22Rv1 (cell line): ENCODE data around the gene ZNF627.
"Not testable (repeated sequence)": the region's sequence is repeated elsewhere in the genome, so short reads cannot be mapped to it uniquely, and the experiment has no call there.

Experiments used
- H3K27ac ChIP-seq: fragments of 450-650 bp; 2 replicates; pipeline ENCODE4 v1.5.1; 2017
- ZFX ChIP-seq: fragments of 450-650 bp; IDR thresholded peaks from 2 replicates; pipeline ENCODE4 v1.6.1; 2017; ENCODE audit warnings: antibody characterized with exemption, borderline replicate concordance
- TF ChIP-seq, protein P1 (sequence below): fragments of 450-650 bp; IDR thresholded peaks from 2 replicates; pipeline ENCODE4 v1.5.1; 2017; ENCODE audit warnings: mild to moderate bottlenecking

Gene ZNF627

DNA sequence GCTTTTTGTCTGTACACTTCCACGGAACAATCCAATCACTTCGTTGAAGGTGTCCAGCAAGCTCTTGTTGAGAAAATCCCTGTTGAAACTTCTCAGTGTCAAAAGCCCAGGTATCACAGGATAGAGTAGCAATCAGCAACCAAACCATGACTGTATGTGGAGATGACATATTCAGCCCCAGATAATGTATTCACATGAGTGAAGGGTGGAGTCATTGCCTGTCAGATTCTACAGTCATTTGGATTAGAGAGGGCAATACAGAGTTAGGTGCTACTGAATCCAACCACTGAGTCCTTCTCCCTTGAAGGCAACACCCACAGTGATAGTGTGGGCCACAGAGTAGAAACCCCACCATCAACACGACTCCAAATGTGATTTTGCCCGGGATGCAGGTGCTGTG lies 23.3 kb downstream of the ZNF627 start:
- no peak for TF ChIP-seq ZFX
- TF ChIP-seq, protein P1, sequence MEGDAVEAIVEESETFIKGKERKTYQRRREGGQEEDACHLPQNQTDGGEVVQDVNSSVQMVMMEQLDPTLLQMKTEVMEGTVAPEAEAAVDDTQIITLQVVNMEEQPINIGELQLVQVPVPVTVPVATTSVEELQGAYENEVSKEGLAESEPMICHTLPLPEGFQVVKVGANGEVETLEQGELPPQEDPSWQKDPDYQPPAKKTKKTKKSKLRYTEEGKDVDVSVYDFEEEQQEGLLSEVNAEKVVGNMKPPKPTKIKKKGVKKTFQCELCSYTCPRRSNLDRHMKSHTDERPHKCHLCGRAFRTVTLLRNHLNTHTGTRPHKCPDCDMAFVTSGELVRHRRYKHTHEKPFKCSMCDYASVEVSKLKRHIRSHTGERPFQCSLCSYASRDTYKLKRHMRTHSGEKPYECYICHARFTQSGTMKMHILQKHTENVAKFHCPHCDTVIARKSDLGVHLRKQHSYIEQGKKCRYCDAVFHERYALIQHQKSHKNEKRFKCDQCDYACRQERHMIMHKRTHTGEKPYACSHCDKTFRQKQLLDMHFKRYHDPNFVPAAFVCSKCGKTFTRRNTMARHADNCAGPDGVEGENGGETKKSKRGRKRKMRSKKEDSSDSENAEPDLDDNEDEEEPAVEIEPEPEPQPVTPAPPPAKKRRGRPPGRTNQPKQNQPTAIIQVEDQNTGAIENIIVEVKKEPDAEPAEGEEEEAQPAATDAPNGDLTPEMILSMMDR: no peak
- no peak overlapping the region for H3K27ac ChIP-seq

DNA sequence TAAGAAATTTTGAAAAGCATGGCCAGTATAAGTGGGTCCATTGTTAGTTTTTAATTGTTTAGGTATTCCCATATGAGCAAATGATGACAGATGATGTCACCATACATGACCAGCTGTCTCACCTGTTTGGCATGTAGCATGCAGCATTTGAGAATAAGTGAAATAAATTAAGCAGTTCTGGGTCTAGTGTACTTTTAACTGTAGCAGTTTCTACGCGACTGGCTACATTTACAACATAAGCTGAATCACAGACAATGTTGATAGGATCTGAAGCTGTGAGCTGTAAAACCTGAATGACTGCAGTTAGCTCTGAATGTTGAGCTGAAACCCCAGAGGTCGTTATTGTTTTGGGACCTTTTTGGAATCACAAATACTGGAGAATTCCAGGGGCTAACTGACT lies 25.1 kb downstream of the ZNF627 start:
- not testable (repeated sequence) for H3K27ac ChIP-seq

DNA sequence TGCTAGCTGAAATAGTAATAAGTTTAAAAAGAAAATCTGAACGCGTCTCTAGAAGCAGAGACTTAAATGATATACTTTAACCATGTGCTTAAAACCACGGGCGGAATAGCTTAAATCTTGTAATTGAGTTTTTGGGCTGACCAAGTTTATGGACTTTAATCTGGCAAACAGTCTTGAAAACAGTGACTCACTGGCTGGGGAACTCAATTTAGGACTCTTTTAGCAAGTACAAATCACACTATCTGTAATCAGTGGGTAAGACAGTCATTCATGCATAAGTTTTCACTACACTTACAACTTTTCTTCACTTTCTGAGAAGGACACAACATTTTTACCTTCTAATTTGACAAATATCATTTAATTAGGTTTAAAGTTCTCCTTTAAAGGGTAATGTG lies 26.8 kb downstream of the ZNF627 start:
- TF ChIP-seq ZFX: no peak
- TF ChIP-seq, protein P1: no peak
- peak overlapping the region; percentile 72 for H3K27ac ChIP-seq

DNA sequence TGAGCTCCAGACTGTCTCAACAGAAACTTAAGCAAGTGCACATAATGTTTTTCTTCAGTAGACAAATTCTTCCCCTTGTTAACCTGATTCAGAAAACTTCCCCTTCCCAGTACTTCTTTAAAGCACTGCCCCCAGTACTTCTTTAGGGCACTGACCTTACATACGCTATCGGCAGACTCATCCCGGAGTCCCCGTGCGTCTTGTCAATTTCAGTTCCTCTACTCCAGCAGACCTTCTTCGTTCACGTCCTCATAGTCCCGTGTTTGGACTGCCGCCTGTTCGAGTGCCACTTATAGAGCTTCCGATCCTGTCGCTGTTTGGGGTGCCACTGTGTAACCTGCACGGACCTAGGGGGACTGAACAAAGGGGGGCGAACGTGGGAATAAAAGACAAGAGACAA lies 29.0 kb downstream of the ZNF627 start:
- H3K27ac ChIP-seq: no peak overlapping the region
- TF ChIP-seq ZFX: no peak
- TF ChIP-seq, protein P1: no peak

DNA sequence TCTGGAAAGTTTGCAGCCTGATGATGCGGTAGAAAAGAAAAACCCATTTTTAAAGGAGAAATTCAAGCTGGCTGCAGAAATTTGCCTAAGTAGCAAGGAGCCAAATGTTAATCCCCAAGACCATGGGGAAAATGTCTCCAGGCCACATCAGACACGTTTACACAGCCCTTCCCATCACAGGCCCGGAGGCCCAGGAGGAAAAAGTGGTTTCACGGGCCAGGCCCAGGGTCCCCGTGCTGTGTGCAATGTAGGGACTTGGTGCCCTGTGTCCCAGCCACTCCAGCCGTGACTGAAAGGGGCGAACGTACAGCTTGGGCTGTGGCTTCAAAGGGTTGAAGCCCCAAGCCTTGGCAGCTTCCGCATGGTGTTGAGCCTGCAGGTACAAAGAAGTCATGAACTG lies 35.9 kb downstream of the ZNF627 start:
- TF ChIP-seq ZFX: no peak
- TF ChIP-seq, protein P1: no peak
- no peak overlapping the region for H3K27ac ChIP-seq

DNA sequence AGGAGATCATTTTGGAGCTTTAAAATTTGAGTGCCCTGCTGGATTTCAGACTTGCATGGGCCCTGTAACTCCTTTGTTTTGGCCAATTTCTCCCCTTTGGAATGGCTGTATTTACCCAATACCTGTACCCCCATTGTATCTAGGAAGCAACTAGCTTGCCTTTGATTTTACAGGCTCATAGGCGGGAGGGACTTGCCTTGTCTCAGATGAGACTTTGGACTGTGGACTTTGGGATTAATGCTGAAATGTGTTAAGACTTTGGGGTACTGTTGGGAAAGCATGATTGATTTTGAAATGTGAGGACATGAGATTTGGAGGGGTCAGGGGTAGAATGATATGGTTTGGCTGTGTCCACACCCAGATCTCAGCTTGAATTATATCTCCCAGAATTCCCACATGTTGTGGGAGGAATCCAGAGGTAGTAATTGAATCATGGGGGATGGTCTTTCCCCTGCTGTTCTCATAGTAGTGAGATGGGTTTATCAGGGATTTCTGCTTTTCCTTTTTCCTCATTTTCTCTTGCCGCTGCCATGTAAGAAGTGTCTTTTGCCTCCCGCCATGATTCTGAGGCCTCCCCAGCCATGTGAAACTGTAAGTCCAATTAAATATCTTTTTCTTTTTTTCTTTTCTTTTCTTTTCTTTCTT lies 36.9 kb downstream of the ZNF627 start:
- not testable (repeated sequence) for H3K27ac ChIP-seq

DNA sequence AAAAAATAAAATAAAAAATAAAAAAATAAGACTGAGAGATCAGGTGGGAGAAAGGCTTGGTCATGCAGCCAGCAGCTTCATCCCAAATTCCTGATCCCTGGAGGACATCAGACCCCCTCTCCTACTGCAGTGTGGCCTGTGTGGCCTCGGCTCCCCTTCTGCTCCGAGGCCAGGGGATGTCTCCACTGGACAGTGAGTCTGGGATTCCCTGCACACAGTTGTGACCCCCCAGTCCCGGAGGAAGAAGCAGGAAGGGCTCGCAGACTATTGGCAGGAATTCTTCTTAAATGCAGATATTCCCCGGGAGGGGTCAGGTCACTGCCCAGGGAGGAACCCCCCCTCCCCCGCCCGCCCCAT lies 41.9 kb downstream of the ZNF627 start:
- no peak for TF ChIP-seq ZFX
- TF ChIP-seq, protein P1: no peak
- peak overlapping the region; percentile 95 for H3K27ac ChIP-seq

DNA sequence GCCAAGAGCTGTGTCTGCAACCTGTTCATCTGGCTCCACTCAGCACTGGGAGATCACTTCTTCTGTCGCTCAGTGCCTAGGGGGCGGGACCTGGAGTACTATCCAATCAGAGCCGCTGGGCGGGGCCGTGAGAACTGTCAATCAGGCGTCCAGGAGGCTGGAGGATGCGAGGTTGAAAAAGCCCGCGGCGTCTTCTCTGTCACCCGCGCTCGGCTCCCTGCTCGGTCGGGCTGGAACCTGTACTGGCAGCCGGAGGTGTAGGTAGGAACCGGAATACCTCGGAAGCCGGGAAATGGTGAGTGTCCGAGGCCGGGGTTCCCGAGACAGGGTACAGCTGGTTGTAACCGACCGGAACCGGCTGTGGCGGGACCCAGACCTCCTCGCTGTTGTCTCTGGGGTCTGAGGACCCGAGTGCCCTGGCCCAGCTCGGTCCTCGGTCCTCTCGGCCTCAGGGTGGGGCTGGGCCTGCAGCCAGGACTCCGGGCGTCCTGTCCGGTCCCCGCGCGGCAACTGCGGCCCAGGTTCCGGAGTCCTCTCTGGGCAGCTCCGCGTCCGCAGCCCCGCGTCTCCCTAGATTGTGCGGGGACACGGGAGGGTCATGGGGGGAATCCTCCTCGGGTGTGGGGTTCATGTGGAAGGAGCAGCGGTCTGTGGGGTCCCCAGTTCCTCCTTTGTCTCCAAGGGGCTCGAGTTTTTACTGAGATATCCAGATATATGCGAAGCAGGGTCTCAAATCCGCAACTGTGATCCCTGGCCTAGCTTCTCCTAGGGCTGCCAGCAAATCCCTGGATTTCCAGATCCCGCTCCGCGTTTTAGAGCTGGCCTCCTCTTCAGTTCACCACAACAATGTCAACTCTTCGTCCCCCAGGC lies 42.6 kb downstream of the ZNF627 start:
- H3K27ac ChIP-seq: peak overlapping the region; percentile 95

More for the DNA sequence above, 42.6 kb downstream of the ZNF627 start:
- TF ChIP-seq ZFX: no peak
- TF ChIP-seq, protein P1: no peak
